ENCODE results near the gene RLBP1. TPM values are rescaled to one million over a fixed set of nuclear protein-coding genes. Genes with fewer than 3 reads are reported as not detected.
A peak's percentile ranks its signal among the peaks of the same experiment; 100 is the strongest.

RLBP1 gene
- total and polyA plus RNA-seq, 2 of the 13 experiments (the other 11 are each of a cell fraction or from before 2014, with no cell fraction given): 0.07 TPM; not detected in 1

DNA sequence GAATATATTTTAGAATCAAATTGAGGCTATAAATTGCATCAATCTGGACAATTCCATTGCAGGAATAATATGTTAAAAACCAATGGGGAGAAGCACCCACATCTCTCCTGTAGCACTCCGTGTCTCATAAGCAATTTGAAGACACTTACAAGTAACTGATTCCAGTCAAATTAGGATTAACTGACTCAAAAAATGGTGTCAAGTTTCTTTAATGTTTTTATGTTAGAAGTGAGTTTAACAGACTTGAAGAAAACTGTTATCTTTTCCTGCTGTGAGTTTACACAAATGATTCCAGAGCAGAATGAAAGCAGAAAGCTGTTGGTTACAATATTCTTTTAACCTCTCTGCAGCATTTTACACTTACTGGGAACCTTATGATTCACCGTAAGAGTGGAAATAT is 23.2 kb downstream of the RLBP1 start:
- FAIRE-seq (no peak), DNase-seq (ENCODE audit: low spot score) (no peak), ATAC-seq (no peak)
- 95% methylated on average over 2 of the region's 2 CpGs for WGBS (ENCODE audit: low lambda C conversion rate)
- CTCF ChIA-PET (ENCODE audit: low intra/inter-chr PET ratio, low total read pairs): no interaction called here
- no peaks in the 10 kb centered on the region for H3K27me3 ChIP-seq (ENCODE audit: control insufficient read depth in 1 of 2, insufficient read depth in 2 of 2, low read length in 2 of 2)
- H3K79me2 ChIP-seq (ENCODE audit: insufficient read depth, low read length): no peaks in the 10 kb centered on the region
- TF ChIP-seq JARID2 (CRISPR knock-in tag; IDR thresholded peaks at IDR 0.05; ENCODE audit: insufficient replicate concordance): no peak
- TF ChIP-seq NBN (conservative IDR thresholded peaks at IDR 0.05): no peak
- no peak for TF ChIP-seq ZNF230 (CRISPR knock-in tag; IDR thresholded peaks at IDR 0.05)
- no peak for TF ChIP-seq ZNF577 (CRISPR knock-in tag; IDR thresholded peaks at IDR 0.05; ENCODE audit: borderline replicate concordance, low read depth)
- TF ChIP-seq ETV6 (CRISPR knock-in tag; conservative IDR thresholded peaks at IDR 0.05): no peak
- TF ChIP-seq MIER2 (CRISPR knock-in tag; IDR thresholded peaks at IDR 0.05): no peak
- H3K4me1 ChIP-seq (ENCODE audit: insufficient read depth, low read length): peaks cover 52% of the 10 kb centered on the region
- in situ Hi-C loops (cut with HindIII; ENCODE audit: extremely low pct_ligation_motif_present, low pct_unique_long_range_greater_than_20kb): no loop called here
- no TSS peak for BruUV-seq (replicated peaks)
- no peak overlapping the region for H3K9ac ChIP-seq (ENCODE audit: insufficient read depth, low read depth, low read length)
- no peak overlapping the region for H3K4me3 ChIP-seq (replicated peaks in 1 of 3; ENCODE audit: insufficient read depth in 1 of 3, low read depth in 2 of 3, low read length in 3 of 3)
- POLR2A ChIA-PET: no interaction called here
- peaks cover 2 to 16% of the 10 kb centered on the region in 2 experiments; a peak in 2 of 5 replicates for H3K36me3 ChIP-seq (replicated peaks in 1 of 2; ENCODE audit: control insufficient read depth in 1 of 2, insufficient read depth in 2 of 2, low read length in 2 of 2)
- no peaks in the 10 kb centered on the region for H3K9me3 ChIP-seq (ENCODE audit: low read length)
- no peak overlapping the region for H2AFZ ChIP-seq (ENCODE audit: low read length)
- H4K20me1 ChIP-seq (ENCODE audit: insufficient read depth, low read length): no peaks in the 10 kb centered on the region
- no peak overlapping the region for H3K4me2 ChIP-seq (ENCODE audit: low read depth, low read length)
- H3K27ac ChIP-seq (ENCODE audit: extremely low read length, insufficient read depth, low read length): peak overlapping the region; percentile 37
- intact Hi-C loops (cut with micrococcal nuclease; ENCODE audit: unreplicated experiment): no loop called here

DNA sequence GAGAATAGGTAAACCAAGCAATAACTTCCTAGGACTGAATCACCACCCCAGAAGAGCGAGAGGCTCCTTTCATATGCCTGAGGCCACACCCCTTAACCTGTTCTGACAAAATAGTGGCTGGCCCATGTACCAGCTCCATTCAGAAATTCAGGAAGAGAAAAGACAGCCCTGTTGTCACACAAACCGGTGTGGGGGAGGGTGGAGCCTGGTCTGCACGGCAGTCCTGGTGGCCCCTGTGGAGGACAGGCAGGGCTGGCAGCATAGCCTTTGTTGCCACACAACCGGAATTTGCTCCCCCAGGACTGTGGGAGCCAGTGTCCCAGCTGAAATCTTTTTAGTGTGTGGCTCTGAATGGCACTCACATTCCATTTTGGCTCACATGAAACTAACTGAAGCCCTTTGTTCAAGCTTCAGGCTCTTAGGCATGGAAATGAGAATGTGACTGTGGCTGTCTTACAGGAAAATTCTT is 23.8 kb downstream of the RLBP1 start:
- peak; percentile 63 for FAIRE-seq
- peak; percentile 92 for ATAC-seq
- Histone ChIP-seq H3K36me3 (replicated peaks in 1 of 2; ENCODE audit: control insufficient read depth in 1 of 2, insufficient read depth in 2 of 2, low read length in 2 of 2) (peaks cover 2 to 22% of the 10 kb centered on the region in 2 experiments; a peak in 2 of 5 replicates), H3K4me3 (replicated peaks in 1 of 3; ENCODE audit: insufficient read depth in 1 of 3, low read depth in 2 of 3, low read length in 3 of 3) (no peak overlapping the region), H3K79me2 (ENCODE audit: insufficient read depth, low read length) (no peaks in the 10 kb centered on the region), H3K9ac (ENCODE audit: insufficient read depth, low read depth, low read length) (peak overlapping the region; percentile 19; the same call in 1 of the 2 replicates), H4K20me1 (ENCODE audit: insufficient read depth, low read length) (no peaks in the 10 kb centered on the region), H3K9me3 (ENCODE audit: low read length) (no peaks in the 10 kb centered on the region), H3K4me2 (ENCODE audit: low read depth, low read length) (peak overlapping the region; percentile 34), H3K4me1 (ENCODE audit: insufficient read depth, low read length) (peaks cover 51% of the 10 kb centered on the region), H3K27ac (ENCODE audit: extremely low read length, insufficient read depth, low read length) (peak overlapping the region; percentile 37), H2AFZ (ENCODE audit: low read length) (no peak overlapping the region), H3K27me3 (ENCODE audit: control insufficient read depth in 1 of 2, insufficient read depth in 2 of 2, low read length in 2 of 2) (no peaks in the 10 kb centered on the region)
- peak; percentile 93 for DNase-seq (ENCODE audit: low spot score)
- 79% methylated on average over 1 of the region's 4 CpGs for WGBS (ENCODE audit: low lambda C conversion rate)
- ChIA-PET CTCF (ENCODE audit: low intra/inter-chr PET ratio, low total read pairs) (no interaction called here), POLR2A (no interaction called here)
- in situ Hi-C loops (cut with HindIII; ENCODE audit: extremely low pct_ligation_motif_present, low pct_unique_long_range_greater_than_20kb) (no loop called here), intact Hi-C loops (cut with micrococcal nuclease; ENCODE audit: unreplicated experiment) (no loop called here)
- BruUV-seq (replicated peaks): no TSS peak
- no peak for TF ChIP-seq POLR2G (IDR thresholded peaks at IDR 0.05; ENCODE audit: low read depth, low read length)
- no peak for TF ChIP-seq PRPF4 (IDR thresholded peaks at IDR 0.05; ENCODE audit: low read depth, low read length, poor library complexity, severe bottlenecking)
- no peak for TF ChIP-seq ZNF205 (CRISPR knock-in tag; IDR thresholded peaks at IDR 0.05)
- TF ChIP-seq MED1 (CRISPR knock-in tag; IDR thresholded peaks at IDR 0.05): no peak
- peak; percentile 53; the same call in 1 of the 2 replicates for TF ChIP-seq SAP130 (CRISPR knock-in tag; IDR thresholded peaks at IDR 0.05; ENCODE audit: low read depth)
- no peak for TF ChIP-seq SP140L (CRISPR knock-in tag; IDR thresholded peaks at IDR 0.05; ENCODE audit: borderline replicate concordance)
- TF ChIP-seq, protein P1, sequence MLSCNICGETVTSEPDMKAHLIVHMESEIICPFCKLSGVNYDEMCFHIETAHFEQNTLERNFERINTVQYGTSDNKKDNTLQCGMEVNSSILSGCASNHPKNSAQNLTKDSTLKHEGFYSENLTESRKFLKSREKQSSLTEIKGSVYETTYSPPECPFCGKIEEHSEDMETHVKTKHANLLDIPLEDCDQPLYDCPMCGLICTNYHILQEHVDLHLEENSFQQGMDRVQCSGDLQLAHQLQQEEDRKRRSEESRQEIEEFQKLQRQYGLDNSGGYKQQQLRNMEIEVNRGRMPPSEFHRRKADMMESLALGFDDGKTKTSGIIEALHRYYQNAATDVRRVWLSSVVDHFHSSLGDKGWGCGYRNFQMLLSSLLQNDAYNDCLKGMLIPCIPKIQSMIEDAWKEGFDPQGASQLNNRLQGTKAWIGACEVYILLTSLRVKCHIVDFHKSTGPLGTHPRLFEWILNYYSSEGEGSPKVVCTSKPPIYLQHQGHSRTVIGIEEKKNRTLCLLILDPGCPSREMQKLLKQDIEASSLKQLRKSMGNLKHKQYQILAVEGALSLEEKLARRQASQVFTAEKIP (CRISPR knock-in tag; IDR thresholded peaks at IDR 0.05; ENCODE audit: borderline replicate concordance): no peak
- TF ChIP-seq ZMYM2 (CRISPR knock-in tag; IDR thresholded peaks at IDR 0.05): no peak
- no peak for TF ChIP-seq STAG1 (CRISPR knock-in tag; IDR thresholded peaks at IDR 0.05)
- no peak for TF ChIP-seq ARNT2 (CRISPR knock-in tag; IDR thresholded peaks at IDR 0.05; ENCODE audit: low read depth)
- TF ChIP-seq, protein P2, sequence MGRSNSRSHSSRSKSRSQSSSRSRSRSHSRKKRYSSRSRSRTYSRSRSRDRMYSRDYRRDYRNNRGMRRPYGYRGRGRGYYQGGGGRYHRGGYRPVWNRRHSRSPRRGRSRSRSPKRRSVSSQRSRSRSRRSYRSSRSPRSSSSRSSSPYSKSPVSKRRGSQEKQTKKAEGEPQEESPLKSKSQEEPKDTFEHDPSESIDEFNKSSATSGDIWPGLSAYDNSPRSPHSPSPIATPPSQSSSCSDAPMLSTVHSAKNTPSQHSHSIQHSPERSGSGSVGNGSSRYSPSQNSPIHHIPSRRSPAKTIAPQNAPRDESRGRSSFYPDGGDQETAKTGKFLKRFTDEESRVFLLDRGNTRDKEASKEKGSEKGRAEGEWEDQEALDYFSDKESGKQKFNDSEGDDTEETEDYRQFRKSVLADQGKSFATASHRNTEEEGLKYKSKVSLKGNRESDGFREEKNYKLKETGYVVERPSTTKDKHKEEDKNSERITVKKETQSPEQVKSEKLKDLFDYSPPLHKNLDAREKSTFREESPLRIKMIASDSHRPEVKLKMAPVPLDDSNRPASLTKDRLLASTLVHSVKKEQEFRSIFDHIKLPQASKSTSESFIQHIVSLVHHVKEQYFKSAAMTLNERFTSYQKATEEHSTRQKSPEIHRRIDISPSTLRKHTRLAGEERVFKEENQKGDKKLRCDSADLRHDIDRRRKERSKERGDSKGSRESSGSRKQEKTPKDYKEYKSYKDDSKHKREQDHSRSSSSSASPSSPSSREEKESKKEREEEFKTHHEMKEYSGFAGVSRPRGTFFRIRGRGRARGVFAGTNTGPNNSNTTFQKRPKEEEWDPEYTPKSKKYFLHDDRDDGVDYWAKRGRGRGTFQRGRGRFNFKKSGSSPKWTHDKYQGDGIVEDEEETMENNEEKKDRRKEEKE (IDR thresholded peaks at IDR 0.05): no peak

All from HepG2 (cell line).